HepG2 (cell line): ENCODE results near the gene PPP2R5B. TPM values are rescaled to one million over a fixed set of nuclear protein-coding genes. Genes with fewer than 3 reads are reported as not detected.
A peak's percentile ranks its signal among the peaks of the same experiment; 100 is the strongest.

ENCODE experiments used
- ARNT ChIP-seq: fragments of 450-650 bp; IDR thresholded peaks from 2 replicates; pipeline ENCODE4 v1.6.1; 2017
- HNRNPL ChIP-seq: fragments of 200-400 bp; formaldehyde crosslinking; IDR thresholded peaks from 2 replicates; pipeline ENCODE4 v1.6.1; 2017; ENCODE audit warnings: mild to moderate bottlenecking, low read depth, low read length
- KAT2B ChIP-seq: fragments of 150-350 bp; IDR thresholded peaks from 2 replicates; pipeline ENCODE4 v1.6.1; 2014; ENCODE audit warnings: low read depth, low read length, borderline replicate concordance
- KDM2A ChIP-seq: sonication (generic); formaldehyde crosslinking; IDR thresholded peaks from 2 replicates; pipeline ENCODE4 v1.4.0; 2020; ENCODE audit warnings: low read depth, missing genetic modification reagents, borderline replicate concordance
- MAFF ChIP-seq: IDR thresholded peaks from 2 replicates; pipeline ENCODE4 v1.6.1; 2011; ENCODE audit warnings: low read depth, low read length, improper control_type of control experiment
- NR2F2 ChIP-seq: IDR thresholded peaks from 2 replicates; pipeline ENCODE4 v1.6.1; 2012; ENCODE audit warnings: low read depth, inconsistent platforms, borderline replicate concordance
- PHF5A ChIP-seq: IDR thresholded peaks from one replicate; pipeline ENCODE4 v1.6.1; 2018; ENCODE audit warnings: low read depth, missing genetic modification reagents; ENCODE audit not compliant: unreplicated experiment
- THYN1 ChIP-seq: sonication (generic); formaldehyde crosslinking; IDR thresholded peaks from 2 replicates; pipeline ENCODE4 v1.8.1; 2023; ENCODE audit warnings: low read depth, mild to moderate bottlenecking, moderate library complexity, missing genetic modification reagents, borderline replicate concordance
- U2AF1 ChIP-seq: fragments of 200-400 bp; formaldehyde crosslinking; optimal IDR thresholded peaks from 2 replicates; pipeline ENCODE3; 2017; ENCODE audit warnings: mild to moderate bottlenecking, low read depth, low read length
- ZBTB3 ChIP-seq: sonication (generic); formaldehyde crosslinking; IDR thresholded peaks from 2 replicates; pipeline ENCODE4 v1.4.0; 2020; ENCODE audit warnings: low read depth, mild to moderate bottlenecking, moderate library complexity, missing genetic modification reagents, borderline replicate concordance
- ZFX ChIP-seq: sonication (generic); formaldehyde crosslinking; IDR thresholded peaks from 2 replicates; pipeline ENCODE4 v1.4.0; 2020; ENCODE audit warnings: mild to moderate bottlenecking, low read depth, missing genetic modification reagents, moderate library complexity
- ZNF263 ChIP-seq: sonication (generic); formaldehyde crosslinking; IDR thresholded peaks from 2 replicates; pipeline ENCODE4 v1.4.0; 2020; ENCODE audit warnings: missing genetic modification reagents
- ZNF3 ChIP-seq: IDR thresholded peaks from 2 replicates; pipeline ENCODE4 v1.7.0; 2017; ENCODE audit warnings: inconsistent platforms
- ZNF317 ChIP-seq: sonication (generic); formaldehyde crosslinking; IDR thresholded peaks from 2 replicates; pipeline ENCODE4 v1.5.0; 2020; ENCODE audit warnings: mild to moderate bottlenecking, missing genetic modification reagents
- ZNF34 ChIP-seq: sonication (generic); formaldehyde crosslinking; IDR thresholded peaks from 2 replicates; pipeline ENCODE4 v1.4.0; 2020; ENCODE audit warnings: mild to moderate bottlenecking, missing genetic modification reagents, borderline replicate concordance
- ZNF546 ChIP-seq: sonication (generic); formaldehyde crosslinking; conservative IDR thresholded peaks from 2 replicates; pipeline ENCODE4 v1.8.1; 2023; ENCODE audit warnings: mild to moderate bottlenecking, missing genetic modification reagents
- ZNF724P ChIP-seq: sonication (generic); formaldehyde crosslinking; IDR thresholded peaks from 2 replicates; pipeline ENCODE4 v1.8.0; 2022; ENCODE audit warnings: missing genetic modification reagents, borderline replicate concordance
- ZNF768 ChIP-seq: sonication (generic); formaldehyde crosslinking; IDR thresholded peaks from 2 replicates; pipeline ENCODE4 v1.4.0; 2020; ENCODE audit warnings: missing genetic modification reagents
- ZNF879 ChIP-seq: sonication (generic); formaldehyde crosslinking; IDR thresholded peaks from 2 replicates; pipeline ENCODE4 v1.8.1; 2023; ENCODE audit warnings: missing genetic modification reagents
- polyA plus RNA-seq, 8 experiments: library from polyadenylated mRNA; depleted of rRNA in 3 of 8; stranded (reverse) in 7 of 8; unstranded in 1 of 8; fragments of >200 nt; fragmentation: Illumina TruSeq in 4 of 8; extraction: Trizol in 4 of 8; gene quantifications; 2 replicates each; pipeline versions ENCODE4 v1.2.1 to v1.2.3, GENCODE V29; 2011 to 2016; ENCODE audit warnings: low read depth in 4 of 8, missing spikeins in 1 of 8, mixed read lengths in 1 of 8; ENCODE audit not compliant: insufficient read depth in 1 of 8
- total RNA-seq, 5 experiments: library from RNA; depleted of rRNA; stranded (reverse); fragments of >200 nt; fragmentation: Illumina TruSeq; extraction: Trizol; gene quantifications; 2 replicates each; pipeline ENCODE4 v1.2.3, GENCODE V29; 2016; ENCODE audit warnings: low read depth in 1 of 5
- TF ChIP-seq, protein P1 (sequence below): sonication (generic); formaldehyde crosslinking; IDR thresholded peaks from 2 replicates; pipeline ENCODE4 v1.4.0; 2020; ENCODE audit warnings: missing genetic modification reagents
- TF ChIP-seq, protein P2 (sequence below): sonication (generic); formaldehyde crosslinking; conservative IDR thresholded peaks from 2 replicates; pipeline ENCODE4 v1.4.0; 2020; ENCODE audit warnings: missing genetic modification reagents
- TF ChIP-seq, protein P3 (sequence below): sonication (generic); formaldehyde crosslinking; IDR thresholded peaks from 2 replicates; pipeline ENCODE4 v1.4.0; 2020; ENCODE audit warnings: missing genetic modification reagents
- TF ChIP-seq, protein P4 (sequence below): sonication (generic); formaldehyde crosslinking; IDR thresholded peaks from 2 replicates; pipeline ENCODE4 v1.8.0; 2022; ENCODE audit warnings: mild to moderate bottlenecking, missing genetic modification reagents, moderate library complexity
- TF ChIP-seq, protein P5 (sequence below): sonication (generic); formaldehyde crosslinking; IDR thresholded peaks from 2 replicates; pipeline ENCODE4 v1.4.0; 2020; ENCODE audit warnings: low read depth, mild to moderate bottlenecking, missing genetic modification reagents

The PPP2R5B gene
- total and polyA plus RNA-seq, 2 of the 13 experiments (the other 11 are each of a cell fraction or from before 2014, with no cell fraction given), result 2.3 to 8.3 TPM

DNA sequence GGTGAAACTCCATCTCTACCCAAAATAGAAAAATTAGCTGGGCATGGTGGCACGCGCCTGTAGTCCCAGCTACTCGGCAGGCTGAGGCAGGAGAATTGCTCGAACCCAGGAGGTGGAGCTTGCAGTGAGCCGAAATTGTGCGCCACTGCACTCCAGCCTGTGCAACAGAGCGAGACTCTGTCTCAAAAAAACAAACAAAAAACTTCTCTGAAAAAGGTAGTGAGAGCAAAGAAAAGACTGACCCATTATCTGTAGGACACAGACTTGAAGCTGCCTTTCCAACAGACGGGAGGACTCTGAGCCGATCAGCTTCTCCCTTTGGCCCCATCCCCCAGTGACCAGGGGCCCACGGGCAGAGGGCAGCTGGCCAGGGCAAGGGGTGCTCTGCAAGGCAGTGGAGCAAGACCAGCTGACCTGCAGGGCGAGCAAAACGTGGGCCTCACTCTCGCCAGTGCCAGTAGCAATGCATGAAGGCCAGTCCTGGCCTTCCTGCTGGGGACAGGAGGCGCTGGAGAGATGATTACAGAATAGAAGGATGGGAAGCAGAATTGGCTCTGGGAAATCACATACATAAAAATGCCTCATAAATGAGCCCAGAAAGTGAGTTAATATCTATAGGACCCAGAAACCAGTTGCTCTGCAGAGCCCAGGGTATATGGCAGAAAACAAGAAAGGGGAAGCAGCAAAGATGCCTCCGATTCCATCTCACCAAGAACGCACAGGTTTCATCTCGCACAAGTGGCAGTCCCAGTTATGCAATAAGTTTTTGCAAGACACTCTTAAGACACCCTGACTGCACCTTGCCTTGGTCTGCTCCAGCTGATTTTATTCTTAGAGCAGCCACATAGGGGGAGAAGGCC is 48.9 kb upstream of the PPP2R5B start (continued):
- TF ChIP-seq, protein P1, sequence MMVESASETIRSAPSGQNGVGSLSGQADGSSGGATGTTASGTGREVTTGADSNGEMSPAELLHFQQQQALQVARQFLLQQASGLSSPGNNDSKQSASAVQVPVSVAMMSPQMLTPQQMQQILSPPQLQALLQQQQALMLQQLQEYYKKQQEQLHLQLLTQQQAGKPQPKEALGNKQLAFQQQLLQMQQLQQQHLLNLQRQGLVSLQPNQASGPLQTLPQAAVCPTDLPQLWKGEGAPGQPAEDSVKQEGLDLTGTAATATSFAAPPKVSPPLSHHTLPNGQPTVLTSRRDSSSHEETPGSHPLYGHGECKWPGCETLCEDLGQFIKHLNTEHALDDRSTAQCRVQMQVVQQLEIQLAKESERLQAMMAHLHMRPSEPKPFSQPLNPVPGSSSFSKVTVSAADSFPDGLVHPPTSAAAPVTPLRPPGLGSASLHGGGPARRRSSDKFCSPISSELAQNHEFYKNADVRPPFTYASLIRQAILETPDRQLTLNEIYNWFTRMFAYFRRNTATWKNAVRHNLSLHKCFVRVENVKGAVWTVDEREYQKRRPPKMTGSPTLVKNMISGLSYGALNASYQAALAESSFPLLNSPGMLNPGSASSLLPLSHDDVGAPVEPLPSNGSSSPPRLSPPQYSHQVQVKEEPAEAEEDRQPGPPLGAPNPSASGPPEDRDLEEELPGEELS (CRISPR knock-in tag), result no peak
- TF ChIP-seq, protein P2, sequence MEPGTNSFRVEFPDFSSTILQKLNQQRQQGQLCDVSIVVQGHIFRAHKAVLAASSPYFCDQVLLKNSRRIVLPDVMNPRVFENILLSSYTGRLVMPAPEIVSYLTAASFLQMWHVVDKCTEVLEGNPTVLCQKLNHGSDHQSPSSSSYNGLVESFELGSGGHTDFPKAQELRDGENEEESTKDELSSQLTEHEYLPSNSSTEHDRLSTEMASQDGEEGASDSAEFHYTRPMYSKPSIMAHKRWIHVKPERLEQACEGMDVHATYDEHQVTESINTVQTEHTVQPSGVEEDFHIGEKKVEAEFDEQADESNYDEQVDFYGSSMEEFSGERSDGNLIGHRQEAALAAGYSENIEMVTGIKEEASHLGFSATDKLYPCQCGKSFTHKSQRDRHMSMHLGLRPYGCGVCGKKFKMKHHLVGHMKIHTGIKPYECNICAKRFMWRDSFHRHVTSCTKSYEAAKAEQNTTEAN (CRISPR knock-in tag), result no peak
- TF ChIP-seq ZNF34 (CRISPR knock-in tag) (no peak), U2AF1 (peak; percentile 7), ZNF768 (CRISPR knock-in tag) (peak; percentile 21; the same call in 1 of the 2 replicates), KDM2A (CRISPR knock-in tag) (0 out of 2 replicates have a peak, but pooled peaks have one; percentile 17), ZNF724P (CRISPR knock-in tag) (0 out of 2 replicates have a peak, but pooled peaks have one; percentile 4), MAFF (no peak), KAT2B (no peak), THYN1 (CRISPR knock-in tag) (no peak), ZNF3 (CRISPR knock-in tag) (no peak), ZNF263 (peak; percentile 95), ZNF317 (no peak), ARNT (no peak), ZBTB3 (no peak), ZNF879 (no peak), HNRNPL (peak; percentile 98), ZNF546 (CRISPR knock-in tag) (no peak), PHF5A (no peak), ZFX (CRISPR knock-in tag) (peak; percentile 68), NR2F2 (no peak)
- TF ChIP-seq, protein P3, sequence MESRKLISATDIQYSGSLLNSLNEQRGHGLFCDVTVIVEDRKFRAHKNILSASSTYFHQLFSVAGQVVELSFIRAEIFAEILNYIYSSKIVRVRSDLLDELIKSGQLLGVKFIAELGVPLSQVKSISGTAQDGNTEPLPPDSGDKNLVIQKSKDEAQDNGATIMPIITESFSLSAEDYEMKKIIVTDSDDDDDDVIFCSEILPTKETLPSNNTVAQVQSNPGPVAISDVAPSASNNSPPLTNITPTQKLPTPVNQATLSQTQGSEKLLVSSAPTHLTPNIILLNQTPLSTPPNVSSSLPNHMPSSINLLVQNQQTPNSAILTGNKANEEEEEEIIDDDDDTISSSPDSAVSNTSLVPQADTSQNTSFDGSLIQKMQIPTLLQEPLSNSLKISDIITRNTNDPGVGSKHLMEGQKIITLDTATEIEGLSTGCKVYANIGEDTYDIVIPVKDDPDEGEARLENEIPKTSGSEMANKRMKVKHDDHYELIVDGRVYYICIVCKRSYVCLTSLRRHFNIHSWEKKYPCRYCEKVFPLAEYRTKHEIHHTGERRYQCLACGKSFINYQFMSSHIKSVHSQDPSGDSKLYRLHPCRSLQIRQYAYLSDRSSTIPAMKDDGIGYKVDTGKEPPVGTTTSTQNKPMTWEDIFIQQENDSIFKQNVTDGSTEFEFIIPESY (CRISPR knock-in tag), result 0 out of 2 replicates have a peak, but pooled peaks have one; percentile 25
- TF ChIP-seq, protein P4, sequence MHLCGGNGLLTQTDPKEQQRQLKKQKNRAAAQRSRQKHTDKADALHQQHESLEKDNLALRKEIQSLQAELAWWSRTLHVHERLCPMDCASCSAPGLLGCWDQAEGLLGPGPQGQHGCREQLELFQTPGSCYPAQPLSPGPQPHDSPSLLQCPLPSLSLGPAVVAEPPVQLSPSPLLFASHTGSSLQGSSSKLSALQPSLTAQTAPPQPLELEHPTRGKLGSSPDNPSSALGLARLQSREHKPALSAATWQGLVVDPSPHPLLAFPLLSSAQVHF, result no peak
- TF ChIP-seq, protein P5, sequence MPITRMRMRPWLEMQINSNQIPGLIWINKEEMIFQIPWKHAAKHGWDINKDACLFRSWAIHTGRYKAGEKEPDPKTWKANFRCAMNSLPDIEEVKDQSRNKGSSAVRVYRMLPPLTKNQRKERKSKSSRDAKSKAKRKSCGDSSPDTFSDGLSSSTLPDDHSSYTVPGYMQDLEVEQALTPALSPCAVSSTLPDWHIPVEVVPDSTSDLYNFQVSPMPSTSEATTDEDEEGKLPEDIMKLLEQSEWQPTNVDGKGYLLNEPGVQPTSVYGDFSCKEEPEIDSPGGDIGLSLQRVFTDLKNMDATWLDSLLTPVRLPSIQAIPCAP (CRISPR knock-in tag), result no peak
